Activated naive CD4-positive, alpha-beta T cell treated with anti-CD3 and anti-CD28 coated beads, Interleukin-2, amount 50 U/mL, for 16 hours (primary cell): ENCODE results near the gene CLIC4.

Experiments
- DNase-seq: peaks from one replicate; pipeline ENCODE4 v3.0.0-alpha.2; 2020

CLIC4 gene

GRCh38 chr1:24825174-24825573 lies 79.9 kb downstream of the CLIC4 start:
- DNase-seq = no peak

- no peak for DNase-seq
These were observed 81.3 kb downstream of the CLIC4 start for GRCh38 chr1:24826510-24826909.

GRCh38 chr1:24827379-24828135 lies 82.3 kb downstream of the CLIC4 start:
- no peak for DNase-seq

- no peak for DNase-seq
These were observed 83.1 kb downstream of the CLIC4 start for GRCh38 chr1:24828183-24828886.

GRCh38 chr1:24828887-24829192 lies 83.6 kb downstream of the CLIC4 start:
- DNase-seq = no peak

GRCh38 chr1:24830680-24831272 lies 85.5 kb downstream of the CLIC4 start:
- DNase-seq = no peak

- no peak for DNase-seq
These were observed 96.3 kb downstream of the CLIC4 start for GRCh38 chr1:24841593-24841992.

- DNase-seq = no peak
These were observed 101.4 kb downstream of the CLIC4 start for GRCh38 chr1:24846671-24847070.

- peak; percentile 87 for DNase-seq
These were observed 103.0 kb downstream of the CLIC4 start for GRCh38 chr1:24847995-24848881.

GRCh38 chr1:24849672-24850295 lies 104.5 kb downstream of the CLIC4 start:
- DNase-seq = no peak

GRCh38 chr1:24850328-24850920 lies 105.2 kb downstream of the CLIC4 start:
- DNase-seq = no peak

GRCh38 chr1:24853649-24854048 lies 108.4 kb downstream of the CLIC4 start:
- no peak for DNase-seq

- DNase-seq = no peak
These were observed 110.2 kb downstream of the CLIC4 start for GRCh38 chr1:24855474-24855873.

- DNase-seq = no peak
These were observed 111.7 kb downstream of the CLIC4 start for GRCh38 chr1:24856787-24857506.

- DNase-seq = no peak
These were observed 112.4 kb downstream of the CLIC4 start for GRCh38 chr1:24857507-24858133.

- no peak for DNase-seq
These were observed 113.0 kb downstream of the CLIC4 start for GRCh38 chr1:24858277-24858676.

GRCh38 chr1:24859063-24860010 lies 114.1 kb downstream of the CLIC4 start:
- DNase-seq = no peak

- no peak for DNase-seq
These were observed 115.6 kb downstream of the CLIC4 start for GRCh38 chr1:24860841-24861240.

GRCh38 chr1:24861821-24862727 lies 116.8 kb downstream of the CLIC4 start:
- DNase-seq = no peak
